Fibroblast of villous mesenchyme (primary cell): Measurements from ENCODE around the gene DUSP10. TPM values are rescaled to one million over a fixed set of nuclear protein-coding genes. Genes with fewer than 3 reads are reported as not detected.

ENCODE experiments used
- DNase-seq: peaks from one replicate; pipeline ENCODE4 v3.0.0-alpha.2; 2010; ENCODE audit warnings: low read depth
- H3K4me3 ChIP-seq: 2 replicates; pipeline ENCODE4 v1.5.1; 2011; ENCODE audit warnings: low read depth, mild to moderate bottlenecking, low read length
- CTCF ChIP-seq: IDR thresholded peaks from 2 replicates; pipeline ENCODE4 v1.5.1; 2012; ENCODE audit warnings: low read depth, mild to moderate bottlenecking, low read length; ENCODE audit not compliant: insufficient read depth
- total RNA-seq: library from RNA; depleted of rRNA; stranded (reverse); fragments of >200 nt; gene quantifications from 2 replicates; pipeline ENCODE4 v1.2.3, GENCODE V29; 2012

DUSP10 gene
- total RNA-seq, 1 donor: 35.8 TPM

- TF ChIP-seq CTCF: no peak
- H3K4me3 ChIP-seq: no peak overlapping the region
- DNase-seq: no peak
Observed at GRCh38 chr1:221727146-221728036, 14.5 kb downstream of the DUSP10 start.

- peak; percentile 48 for DNase-seq
- no peak for TF ChIP-seq CTCF
- no peak overlapping the region for H3K4me3 ChIP-seq
Observed at GRCh38 chr1:221725735-221726672, 15.9 kb downstream of the DUSP10 start.

- H3K4me3 ChIP-seq: no peak overlapping the region
- peak; percentile 66 for DNase-seq
- TF ChIP-seq CTCF: no peak
Observed at GRCh38 chr1:221724931-221725605, 16.8 kb downstream of the DUSP10 start.

- no peak overlapping the region for H3K4me3 ChIP-seq
- no peak for DNase-seq
- TF ChIP-seq CTCF: no peak
Observed at GRCh38 chr1:221723848-221724236, 18.0 kb downstream of the DUSP10 start.

GRCh38 chr1:221723018-221723847 lies 18.7 kb downstream of the DUSP10 start:
- DNase-seq: peak; percentile 96

More at GRCh38 chr1:221723018-221723847, 18.7 kb downstream of the DUSP10 start:
- no peak overlapping the region for H3K4me3 ChIP-seq
- no peak for TF ChIP-seq CTCF
